Measurements from ENCODE around the gene SP5. TPM values are rescaled to one million over a fixed set of nuclear protein-coding genes. Genes with fewer than 3 reads are reported as not detected.

Gene SP5
- not detected in 2 replicates for total RNA-seq

GRCh38 chr2:170715062-170715931 is at the start of gene SP5:
SP5 (plus strand) TSS chr2:170715337; CDS start chr2:170715513, 176 bp downstream.

Small RNAs within 50 kb of the gene (small RNA-seq; reads per million reads assigned to genes)
- gene RF02271: not detected

Other genes with a start within 250 kb of the SP5 start
- gene ERICH2, start 55.0 kb downstream of the SP5 start, total RNA-seq: not detected in 2 replicates
- gene GAD1, start 101.5 kb downstream of the SP5 start, total RNA-seq: 1.3 TPM in 2 replicates
- gene GORASP2, start 213.9 kb downstream of the SP5 start, total RNA-seq: 94.6 and 98.3 TPM in 2 replicates